ENCODE data around the gene ANKS1B.

DNA sequence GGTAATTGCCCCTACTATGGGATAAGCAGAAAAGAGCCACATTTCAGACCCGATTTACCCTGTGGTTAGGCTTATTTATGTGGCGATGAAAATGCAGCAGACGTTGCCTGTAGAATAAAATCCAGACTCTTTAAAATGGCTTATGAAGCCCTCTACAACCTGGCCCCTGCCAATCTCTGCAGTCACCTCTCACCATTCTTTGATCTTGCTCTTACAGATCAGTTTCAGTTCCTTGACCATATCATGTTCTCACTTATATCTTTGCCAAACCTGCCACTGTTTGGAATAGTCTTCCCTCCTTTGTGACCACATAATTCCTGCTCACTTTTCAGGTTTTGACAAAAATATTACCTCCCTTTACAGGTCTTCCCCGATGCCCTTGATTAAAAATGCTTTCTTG, 601.5 kb downstream of the ANKS1B start:
- TF ChIP-seq, protein P1, sequence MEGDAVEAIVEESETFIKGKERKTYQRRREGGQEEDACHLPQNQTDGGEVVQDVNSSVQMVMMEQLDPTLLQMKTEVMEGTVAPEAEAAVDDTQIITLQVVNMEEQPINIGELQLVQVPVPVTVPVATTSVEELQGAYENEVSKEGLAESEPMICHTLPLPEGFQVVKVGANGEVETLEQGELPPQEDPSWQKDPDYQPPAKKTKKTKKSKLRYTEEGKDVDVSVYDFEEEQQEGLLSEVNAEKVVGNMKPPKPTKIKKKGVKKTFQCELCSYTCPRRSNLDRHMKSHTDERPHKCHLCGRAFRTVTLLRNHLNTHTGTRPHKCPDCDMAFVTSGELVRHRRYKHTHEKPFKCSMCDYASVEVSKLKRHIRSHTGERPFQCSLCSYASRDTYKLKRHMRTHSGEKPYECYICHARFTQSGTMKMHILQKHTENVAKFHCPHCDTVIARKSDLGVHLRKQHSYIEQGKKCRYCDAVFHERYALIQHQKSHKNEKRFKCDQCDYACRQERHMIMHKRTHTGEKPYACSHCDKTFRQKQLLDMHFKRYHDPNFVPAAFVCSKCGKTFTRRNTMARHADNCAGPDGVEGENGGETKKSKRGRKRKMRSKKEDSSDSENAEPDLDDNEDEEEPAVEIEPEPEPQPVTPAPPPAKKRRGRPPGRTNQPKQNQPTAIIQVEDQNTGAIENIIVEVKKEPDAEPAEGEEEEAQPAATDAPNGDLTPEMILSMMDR (IDR thresholded peaks at IDR 0.05): no peak
- TF ChIP-seq POLR2AphosphoS5 (IDR thresholded peaks at IDR 0.05) (no peak), POLR2A (IDR thresholded peaks at IDR 0.05) (no peak), EP300 (IDR thresholded peaks at IDR 0.05) (no peak)
